ENCODE measurements around the gene NPS. TPM values are rescaled to one million over a fixed set of nuclear protein-coding genes. Genes with fewer than 3 reads are reported as not detected.

NPS gene
- total RNA-seq, 1 donor = not detected

Other genes with a start within 250 kb of the NPS start
- 0.54 TPM for gene FOXI2, start 187.9 kb downstream of the NPS start, total RNA-seq

Measured in hematopoietic multipotent progenitor cell (in vitro differentiated cells).